Measurements from ENCODE around the gene GSDME. TPM values are rescaled to one million over a fixed set of nuclear protein-coding genes. Genes with fewer than 3 reads are reported as not detected.
"Not testable (repeated sequence)": the region's sequence is repeated elsewhere in the genome, so short reads cannot be mapped to it uniquely, and the experiment has no call there.

Gene GSDME
- polyA plus RNA-seq, 12 donors, result 6.8 to 16.1 (median 9.5) TPM; not detected in 1

DNA sequence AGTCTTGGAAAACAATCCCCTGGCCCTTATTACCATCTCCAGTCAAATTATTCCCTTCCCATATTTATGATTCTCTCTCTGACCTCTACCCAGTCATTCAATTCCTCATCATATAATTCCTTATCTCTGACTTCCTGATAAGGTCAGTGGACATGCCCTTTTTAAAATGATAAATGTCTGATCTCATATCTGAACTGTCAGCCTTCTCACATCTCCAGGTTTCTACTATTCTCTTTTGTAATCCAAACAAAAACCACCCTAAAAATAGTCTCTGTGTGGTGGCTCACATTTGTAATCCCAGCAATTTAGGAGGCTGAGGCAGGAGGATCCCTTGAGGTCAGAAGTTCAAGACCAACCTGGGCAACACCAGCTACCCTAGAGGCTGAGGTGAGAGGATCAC, 11.9 kb downstream of the GSDME start:
- no peak for DNase-seq

DNA sequence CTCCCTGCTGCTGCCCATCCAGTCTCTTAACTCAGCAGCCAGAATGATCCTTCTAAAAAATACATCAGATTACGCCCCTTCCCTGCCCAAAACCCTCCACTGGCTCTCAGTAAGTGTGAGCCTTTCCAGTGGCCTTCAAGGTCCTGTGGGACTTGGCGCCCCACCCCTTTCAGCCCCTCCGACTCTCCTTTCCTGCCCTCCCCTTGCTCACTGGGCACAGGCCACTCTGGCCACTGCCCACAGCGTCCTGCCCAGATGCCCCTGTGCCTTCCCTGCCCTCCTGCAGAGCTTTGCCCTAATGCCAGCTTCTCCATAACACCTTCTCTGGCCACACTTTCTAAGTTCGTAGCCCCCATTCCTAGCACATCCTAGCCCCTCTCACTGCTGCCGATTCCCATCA, 13.8 kb downstream of the GSDME start:
- no peak for DNase-seq

DNA sequence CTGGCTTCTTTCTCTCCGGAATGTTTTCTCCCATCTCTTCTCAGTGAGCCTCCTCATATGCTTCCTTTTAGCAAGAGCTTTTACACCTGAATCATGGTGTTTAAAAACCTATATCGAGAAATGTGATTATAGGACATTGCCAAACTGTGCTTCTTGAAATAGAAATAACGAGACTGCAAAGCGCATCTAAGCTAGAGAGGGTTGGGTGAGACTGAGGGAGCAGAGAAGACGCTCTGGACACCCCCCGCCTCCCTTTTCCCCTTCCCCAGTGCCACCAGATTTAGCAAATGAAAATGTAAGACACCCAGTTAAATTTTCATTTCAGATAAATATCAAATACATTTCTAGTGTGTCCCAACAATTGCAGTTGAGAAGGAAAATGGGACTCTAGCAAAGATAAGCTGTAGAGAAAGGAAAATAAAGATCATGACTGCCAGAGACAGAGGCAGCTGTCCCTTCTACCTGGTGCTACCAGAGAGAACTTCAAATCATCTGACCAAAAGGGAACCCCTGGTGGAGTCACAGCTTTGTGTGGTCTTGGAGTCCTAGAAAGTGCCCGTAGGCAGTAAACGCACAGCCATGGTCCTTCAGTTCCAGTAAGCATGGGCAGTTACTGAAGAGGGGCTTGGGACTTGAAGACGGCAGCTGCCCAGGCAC, 14.6 kb downstream of the GSDME start:
- no peak for DNase-seq

DNA sequence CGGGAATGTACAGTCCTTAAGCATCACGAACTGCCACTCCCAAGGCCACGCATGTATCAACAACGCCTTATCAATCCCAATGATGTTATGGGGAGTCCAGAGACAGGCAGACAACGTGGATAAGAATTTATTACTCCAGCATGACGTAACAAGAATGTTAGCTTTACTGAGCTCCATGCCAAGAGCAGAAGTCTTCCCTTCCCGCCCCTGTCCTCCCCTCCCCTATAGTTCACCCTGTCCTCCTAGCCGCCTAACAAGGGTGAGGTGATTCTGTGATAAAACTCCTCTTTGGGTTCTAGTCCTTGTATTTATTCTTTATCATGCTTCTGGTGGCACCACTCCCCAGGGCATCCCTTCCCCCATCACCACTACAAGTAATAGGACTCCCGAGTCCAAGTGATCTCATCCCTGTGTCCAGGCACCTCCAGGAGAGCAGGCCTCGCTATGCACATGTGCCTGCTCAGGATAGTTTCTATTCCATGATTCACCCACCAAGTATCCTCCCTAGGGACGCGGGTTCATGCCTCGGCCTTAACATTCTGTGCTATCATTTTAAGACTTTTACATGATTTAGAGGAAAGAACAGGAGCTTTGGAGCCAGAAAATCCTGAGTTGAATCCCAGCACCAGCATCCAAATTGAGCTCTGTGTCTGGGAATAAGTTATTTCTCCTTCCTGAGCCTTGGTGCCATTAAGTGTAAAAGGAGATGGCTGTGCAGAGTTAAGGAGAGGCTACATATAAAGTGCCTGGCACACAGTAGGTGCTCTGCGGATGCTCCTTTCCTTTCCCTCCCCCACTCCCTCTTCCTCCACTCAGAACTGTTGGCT, 15.4 kb downstream of the GSDME start:
- no peak for DNase-seq

DNA sequence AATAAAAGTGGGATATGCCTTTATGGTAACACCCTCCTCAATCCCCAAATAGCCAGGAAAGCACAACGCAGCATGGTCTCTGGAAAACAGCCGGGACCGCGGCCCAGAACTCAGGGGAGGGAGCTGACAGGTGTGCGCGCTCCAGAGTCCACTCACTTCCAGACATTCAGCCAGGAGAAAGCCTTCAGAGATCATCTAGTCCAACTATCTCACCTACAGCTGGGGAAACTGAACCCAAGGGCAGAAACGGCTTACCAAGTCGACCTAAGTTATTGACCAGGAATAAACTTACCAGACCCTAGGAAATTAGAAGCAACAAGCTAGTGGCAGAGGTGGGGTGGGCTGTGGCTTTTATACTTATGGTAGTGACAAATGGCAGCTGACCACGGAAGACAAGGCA, 16.4 kb downstream of the GSDME start:
- no peak for DNase-seq

DNA sequence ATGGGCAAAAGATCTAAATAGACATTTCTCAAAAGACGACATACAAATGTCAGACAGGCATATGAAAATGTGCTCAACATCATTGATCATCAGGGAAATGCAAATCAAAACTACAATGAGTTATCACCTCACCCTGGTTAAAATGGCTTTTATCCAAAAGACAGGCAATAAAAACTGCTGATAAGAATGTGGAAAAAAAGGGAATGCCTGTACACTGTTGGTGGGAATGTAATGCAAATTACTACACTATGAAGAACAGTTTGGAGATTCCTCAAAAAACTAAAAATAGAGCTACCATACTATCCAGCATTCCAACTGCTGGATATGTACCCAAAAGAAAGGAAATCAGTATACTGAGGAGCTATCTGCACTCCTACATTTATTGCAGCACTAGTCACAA, 18.0 kb downstream of the GSDME start:
- DNase-seq, result no peak

DNA sequence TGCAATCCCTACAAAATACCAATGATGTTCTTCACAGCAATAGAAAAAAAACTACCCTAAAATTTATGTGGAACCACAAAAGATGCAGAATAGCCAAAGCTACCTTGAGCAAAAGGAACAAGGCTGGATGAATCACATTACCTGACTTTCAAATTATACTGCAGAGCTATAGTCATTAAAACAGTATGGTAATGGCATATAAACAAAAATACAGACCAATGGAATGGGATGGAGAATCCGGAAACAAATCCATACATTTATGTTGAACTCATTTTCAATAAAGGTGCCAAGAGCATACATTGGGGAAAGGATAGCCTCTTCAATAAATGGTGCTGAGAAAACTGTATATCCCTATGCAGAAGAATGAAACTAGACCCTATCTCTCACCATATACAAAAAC, 18.7 kb downstream of the GSDME start:
- DNase-seq, result no peak

DNA sequence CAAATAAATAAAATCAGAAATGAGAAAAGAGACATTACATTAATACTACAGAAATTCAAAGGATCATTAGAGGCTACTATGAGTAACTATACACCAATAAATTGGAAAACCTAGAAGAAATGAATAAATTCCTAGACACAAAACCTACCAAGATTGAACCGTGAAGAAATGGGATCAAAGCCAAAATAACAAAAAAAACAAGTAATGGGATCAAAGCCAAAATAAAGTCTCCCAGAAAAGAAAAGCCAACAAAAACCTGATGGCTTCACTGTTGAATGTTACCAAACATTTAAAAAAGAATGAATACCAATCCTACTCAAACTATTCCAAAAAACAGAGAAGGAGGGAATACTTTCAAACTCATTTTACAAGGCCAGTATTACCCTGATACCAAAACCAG, 20.0 kb downstream of the GSDME start:
- no peak for DNase-seq

DNA sequence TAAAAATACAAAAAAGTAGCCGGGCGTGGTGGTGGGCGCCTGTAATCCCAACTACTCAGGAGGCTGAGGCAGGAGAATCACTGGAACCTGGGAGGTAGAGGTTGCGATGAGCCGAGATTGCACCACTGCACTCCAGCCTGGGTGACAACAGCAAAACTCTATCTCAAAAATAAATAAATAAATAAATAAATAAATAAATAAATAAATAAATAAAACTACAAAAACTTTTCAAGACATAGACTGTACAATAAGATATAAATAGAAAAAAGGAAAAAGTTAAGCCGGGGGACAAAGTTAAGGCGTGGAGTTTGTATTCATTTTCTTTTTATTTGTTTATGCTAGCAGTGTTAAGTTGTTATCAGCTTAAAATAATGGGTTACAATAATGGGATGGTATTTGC, 21.7 kb downstream of the GSDME start:
- not testable (repeated sequence) for DNase-seq

DNA sequence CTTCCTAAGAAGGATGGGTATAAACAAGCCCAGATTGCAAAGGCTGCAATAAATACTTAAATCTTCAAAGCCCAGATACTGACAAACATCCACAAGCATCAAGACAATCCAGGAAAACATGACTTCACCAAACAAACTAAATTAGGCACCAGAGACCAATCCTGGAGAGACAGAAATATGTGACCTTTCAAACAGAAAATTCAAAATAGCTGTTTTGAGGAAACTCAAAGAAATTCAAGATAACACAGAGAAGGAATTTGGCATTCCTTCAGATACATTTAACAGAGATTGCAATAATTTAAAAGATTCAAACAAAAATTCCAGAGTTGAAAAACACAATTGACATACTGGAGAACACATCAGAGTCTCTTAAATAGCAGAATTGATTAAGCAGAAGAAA, 23.0 kb downstream of the GSDME start:
- no peak for DNase-seq

DNA sequence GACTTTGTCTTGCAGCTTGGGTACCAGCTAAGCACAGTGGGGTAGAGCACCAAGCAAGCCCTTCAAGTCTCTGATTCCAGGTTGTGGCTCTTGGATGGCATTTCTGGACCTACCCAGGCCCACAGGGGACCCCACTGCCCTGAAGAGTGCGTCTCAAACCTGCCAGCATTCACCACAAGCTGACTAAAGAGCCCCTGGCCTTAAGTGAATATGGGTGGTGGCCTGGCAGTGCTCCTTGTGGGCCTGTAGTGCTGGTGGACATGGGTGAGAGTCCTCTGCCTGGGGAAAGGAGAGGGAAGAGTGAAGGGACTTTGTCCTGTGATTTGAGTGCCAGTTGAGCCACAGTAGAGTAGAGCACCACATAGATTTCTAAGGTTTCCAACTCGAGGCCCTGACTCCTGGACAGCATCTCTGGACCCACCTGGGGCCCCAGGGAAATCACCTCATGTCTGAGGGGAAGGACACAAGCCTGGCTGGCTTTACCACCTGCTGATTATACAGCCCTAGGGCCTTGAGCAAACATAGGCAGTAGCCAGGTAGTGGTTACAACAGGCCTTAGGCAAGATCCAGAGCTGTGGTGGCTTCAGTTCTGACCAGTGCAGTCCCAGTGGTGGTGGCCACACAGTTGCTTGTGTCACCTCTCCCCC, 23.7 kb downstream of the GSDME start:
- DNase-seq, result no peak

DNA sequence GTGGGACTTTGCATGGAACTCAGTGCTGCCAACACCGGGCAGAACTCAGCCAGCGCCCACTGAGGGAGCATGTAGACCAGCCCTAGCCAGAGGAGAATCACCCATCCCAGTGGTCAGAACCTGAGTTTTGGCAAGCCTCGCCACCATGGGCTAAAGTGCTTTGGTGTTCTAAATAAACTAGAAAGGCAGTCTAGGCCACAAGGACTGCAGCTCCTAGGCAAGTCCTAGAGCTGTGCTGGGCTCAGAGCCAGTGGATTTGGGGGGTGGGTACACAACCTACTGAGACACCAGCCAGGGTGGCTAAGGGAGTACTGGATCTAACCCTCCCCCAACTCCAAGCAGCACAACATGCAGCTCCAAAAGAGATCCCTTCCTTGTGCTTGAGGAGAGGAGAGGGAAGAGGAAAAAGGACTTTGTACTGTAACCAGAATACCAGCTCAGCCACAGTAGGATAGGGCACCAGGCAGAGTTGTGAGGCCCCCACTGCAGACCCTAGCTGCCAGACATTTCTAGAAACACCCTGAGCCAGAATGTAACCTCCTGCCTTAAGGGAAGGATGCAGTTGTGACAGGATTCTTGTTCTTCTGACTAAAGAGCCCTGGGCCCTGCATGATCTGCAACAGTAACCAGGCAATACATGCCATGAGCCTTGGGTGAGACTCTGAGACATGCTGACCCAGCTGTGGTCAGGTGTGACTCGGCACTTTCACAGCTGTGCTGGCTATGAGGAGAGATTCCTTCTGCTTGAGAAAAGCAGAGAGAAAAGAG, 24.4 kb downstream of the GSDME start:
- DNase-seq, result no peak

DNA sequence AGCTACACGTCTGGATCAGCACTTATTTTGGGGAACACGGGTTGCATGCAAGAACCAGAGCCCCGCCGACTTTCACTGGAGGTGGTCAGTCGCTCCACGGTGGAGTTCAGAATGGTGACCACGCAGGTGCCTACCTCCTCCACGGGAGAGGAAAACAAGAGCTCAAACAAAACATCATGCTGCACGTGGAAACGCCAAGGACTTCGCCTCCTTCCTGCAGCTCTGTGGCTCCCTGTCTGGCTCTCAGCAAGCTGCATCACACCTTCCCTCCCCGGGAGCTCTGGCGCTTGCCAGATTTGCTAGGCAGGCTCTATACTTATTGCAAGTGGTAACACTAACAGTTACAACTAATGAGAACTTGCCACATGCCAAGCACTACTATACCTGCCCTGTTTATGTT, 26.0 kb downstream of the GSDME start:
- DNase-seq, result no peak

DNA sequence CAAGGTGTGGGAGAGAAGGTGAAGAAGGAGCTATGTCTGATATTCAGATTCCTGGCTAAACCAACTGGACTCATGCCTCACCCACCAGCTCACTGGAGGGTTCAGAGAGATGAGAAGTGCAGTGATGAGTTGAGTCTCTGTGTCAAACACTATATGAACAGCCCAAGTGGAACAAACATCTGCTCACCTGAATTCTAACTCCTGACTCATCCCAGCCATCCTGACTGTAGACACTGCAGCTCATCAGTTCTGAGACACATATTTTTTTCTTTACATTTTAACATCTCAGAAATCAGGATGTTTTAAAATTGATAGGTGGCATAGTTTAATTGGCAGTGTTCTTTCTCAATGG, 27.3 kb downstream of the GSDME start:
- DNase-seq, result no peak

DNA sequence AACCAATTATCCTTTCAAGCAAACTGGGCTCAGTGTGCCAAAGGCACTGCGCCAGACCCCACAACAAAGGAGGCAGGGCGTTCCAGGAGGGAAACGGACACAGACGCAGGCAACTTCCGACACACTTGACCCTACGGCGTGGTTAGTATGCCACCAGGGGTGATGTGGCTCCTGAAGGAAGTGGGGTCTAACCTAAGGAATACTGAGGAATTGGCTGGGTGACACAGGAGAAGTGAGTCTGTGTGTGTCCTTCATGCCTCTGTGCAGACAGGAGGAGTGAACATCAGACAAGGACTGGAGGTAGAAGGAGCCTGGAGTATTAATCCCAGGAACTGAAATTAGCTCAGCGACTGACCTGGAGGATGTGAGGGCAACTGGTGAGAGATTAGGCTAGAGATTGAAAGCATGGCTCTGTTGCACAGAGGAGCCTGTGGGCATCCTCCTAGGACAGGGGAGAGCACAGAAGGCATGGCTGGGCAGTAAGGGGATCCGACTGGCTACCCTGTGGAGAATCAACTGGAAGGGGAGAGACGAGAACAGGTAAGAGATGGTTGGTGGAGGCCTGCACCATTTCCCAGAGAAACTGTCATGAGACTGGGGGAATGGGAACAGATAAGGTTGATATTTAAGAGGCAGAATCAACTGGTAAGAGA, 27.8 kb downstream of the GSDME start:
- no peak for DNase-seq

DNA sequence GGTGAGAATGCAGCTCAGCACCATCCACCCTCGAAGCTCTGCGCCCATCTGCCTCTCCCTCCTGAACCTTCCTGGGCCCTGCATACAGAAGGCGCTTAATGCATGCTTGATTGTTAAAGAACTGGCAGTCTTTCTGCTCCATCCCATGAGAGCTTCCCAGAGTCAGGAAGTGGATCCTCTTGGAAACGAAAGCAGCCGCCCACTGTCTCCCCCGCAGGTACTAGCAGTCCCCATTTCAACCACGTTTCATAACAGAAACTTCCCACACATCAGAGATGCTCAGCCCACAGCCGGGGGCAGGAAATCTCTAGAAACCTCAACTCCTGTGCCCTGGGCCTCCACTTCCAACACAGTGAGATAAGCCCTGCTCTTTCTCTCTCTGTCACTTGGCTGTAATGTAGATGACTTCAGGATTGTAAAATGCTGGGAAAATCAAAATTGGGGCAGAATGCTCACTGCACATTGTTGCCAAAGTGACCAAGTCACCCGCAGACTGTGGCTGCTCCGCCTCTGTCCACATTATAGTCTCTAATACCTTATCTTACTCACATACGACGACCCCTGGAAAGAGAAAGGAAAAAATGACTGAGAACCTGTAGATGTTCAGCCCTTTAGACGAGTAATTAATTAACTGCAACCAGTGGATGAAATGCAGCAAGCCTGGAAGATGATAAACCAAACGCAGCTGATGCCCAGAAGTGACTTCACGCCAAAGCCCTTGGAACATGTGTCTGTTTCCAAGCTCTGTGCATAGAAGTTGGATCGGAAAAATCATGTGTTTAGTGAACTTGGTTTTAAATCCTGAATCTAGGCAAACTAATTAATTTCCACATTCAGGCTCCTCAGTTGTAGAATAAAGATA, 28.5 kb downstream of the GSDME start:
- no peak for DNase-seq

DNA sequence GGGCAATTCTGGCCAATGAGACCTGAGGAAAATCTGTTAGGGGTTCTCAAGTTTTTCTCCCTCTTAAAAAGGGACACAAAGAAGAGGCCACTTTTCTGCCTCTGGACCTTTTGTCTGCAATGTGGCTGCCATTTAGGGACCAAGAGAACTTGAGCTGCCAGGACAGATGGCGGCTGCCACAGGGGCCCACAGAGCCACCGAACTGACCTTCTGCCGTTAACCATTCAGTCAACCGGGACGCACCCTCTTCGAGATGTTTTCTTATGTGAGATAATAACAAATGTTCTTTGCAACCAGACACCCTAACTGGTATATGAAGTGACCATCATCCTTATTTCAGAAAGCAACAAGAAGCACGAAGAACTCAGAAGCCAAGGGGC, 29.2 kb downstream of the GSDME start:
- DNase-seq, result no peak

DNA sequence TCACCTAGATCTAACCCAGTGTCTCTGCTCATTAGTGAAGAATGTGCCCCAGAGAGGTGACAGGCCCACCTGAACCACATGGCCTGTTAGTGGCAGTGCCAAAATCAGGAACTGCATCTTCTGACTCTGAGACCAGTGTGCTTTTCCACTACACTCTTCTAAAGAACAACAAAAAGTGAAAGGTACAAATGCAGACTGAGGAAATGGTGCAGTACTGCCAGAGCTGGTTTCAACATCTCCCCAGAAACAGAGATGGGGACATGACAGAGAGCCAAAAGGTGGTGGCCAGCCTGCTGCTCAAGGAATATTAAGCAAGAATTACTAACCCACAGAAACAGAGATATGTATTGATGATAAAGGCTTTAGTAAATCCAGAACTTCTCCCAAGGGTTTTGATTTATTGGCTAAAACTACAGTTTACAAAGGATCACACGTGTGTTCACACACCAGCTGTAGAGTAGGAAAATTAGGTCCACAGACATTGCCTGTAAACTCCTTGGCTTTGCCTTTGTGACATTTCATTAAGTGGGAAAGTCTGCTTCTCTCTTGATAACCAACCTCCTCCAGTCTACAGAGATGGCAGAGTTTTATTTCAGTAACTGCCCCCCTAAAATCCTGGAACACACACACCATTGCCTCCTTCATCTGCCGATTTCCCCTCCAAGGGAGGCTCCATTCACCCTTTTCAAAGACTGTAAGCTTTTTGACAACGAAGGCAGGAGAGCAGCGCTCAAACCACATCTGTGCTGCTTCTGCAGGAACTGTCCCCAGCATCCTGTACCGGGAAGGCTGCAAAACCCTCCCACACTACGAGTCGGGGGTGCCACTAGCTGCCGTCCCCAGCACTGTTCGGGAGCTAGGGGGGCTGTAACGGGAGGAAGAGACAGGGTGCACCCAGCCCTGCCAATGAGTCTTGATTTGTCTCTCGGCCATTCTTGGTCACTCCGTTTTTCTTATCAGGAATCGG, 29.8 kb downstream of the GSDME start:
- no peak for DNase-seq

DNA sequence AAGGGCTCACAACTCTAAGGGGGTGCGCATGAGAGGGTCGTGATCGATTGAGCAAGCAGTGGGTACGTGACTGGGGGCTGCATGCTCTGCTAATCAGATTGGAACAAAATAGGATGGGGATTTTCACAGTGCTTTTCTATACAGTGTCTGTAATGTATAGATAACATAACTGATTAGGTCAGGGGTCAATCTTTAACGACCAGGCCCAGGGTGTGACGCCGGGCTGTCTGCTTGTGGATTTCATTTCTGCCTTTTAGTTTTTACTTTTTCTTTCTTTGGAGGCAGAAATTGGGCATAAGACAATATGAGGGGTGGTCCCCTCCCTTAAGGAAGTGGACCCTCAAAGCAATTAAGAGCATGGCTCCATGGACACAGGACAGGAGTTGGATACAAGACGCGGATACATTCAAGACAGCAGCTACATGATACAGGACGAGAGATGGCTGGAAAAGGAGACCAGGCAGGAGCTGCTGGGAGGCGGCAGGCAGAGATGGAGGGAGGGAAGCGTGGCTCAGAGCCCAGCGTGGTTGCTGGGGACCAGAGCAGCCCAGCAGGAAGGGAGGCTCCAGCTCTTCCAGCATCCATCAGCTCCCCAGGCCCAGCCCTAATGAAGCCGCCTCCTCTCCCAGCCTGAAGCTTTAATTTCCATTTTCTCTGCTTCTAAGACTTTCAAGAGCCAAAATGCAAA, 31.6 kb downstream of the GSDME start:
- DNase-seq, result no peak
